KOPT-K1 (cell line): ENCODE measurements around the gene TRIB2.

Experiments
- H3K27ac ChIP-seq: fragments of 200-600 bp; sonication (generic); 2 replicates; pipeline ENCODE4 v1.5.1; 2016; ENCODE audit warnings: antibody characterized with exemption, mild to moderate bottlenecking, low read depth, low read length; ENCODE audit not compliant: poor library complexity, severe bottlenecking
- H3K36me3 ChIP-seq: fragments of 200-600 bp; sonication (generic); 2 replicates; pipeline ENCODE4 v1.5.1; 2017; ENCODE audit warnings: antibody characterized with exemption, mild to moderate bottlenecking, low read length, moderate library complexity; ENCODE audit not compliant: insufficient read depth
- H3K9me3 ChIP-seq: fragments of 200-600 bp; sonication (generic); 2 replicates; pipeline ENCODE4 v1.5.1; 2017; ENCODE audit warnings: antibody characterized with exemption, low read length, mild to moderate bottlenecking; ENCODE audit not compliant: insufficient read depth, poor library complexity, severe bottlenecking

TRIB2 gene

GRCh38 chr2:12737297-12737696 lies 20.6 kb downstream of the TRIB2 start:
- no peak overlapping the region for H3K27ac ChIP-seq
- no peaks in the 10 kb centered on the region for H3K9me3 ChIP-seq
- H3K36me3 ChIP-seq = peaks cover 100% of the 10 kb centered on the region

DNA sequence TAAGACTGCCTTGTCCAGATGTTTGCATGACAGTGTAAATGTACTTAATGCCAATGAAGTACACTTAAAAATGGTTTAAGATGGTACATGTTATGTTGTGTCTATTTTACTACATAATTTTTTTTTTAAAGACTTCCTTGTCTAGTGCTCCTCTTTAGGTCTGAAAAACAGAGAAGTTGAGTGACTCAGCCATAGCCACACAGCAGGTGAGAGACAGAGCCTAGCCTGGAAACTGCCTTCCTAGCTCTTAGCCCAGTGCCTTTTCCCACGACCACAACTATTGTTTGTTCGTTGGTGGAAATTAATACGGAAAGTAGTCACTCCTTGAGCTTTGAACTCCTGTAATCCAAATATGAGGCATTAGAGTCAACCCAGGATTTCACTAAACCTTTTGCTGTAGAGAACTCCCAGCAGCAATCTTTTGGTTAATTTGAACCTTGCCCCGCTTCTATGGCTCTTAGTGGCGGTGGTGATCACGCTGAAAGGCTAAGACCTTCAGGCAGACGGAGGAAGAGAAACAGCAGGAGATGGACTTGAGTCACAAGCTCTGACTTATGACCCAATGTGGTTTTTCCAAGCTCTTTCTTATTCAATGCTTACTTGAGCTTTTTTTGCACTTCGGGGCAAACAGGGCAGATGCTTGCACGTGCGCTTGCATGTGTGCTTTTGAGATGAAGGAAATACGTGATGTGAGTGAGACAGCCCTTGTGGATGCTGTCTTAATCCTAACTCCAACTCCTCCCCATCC lies 21.2 kb downstream of the TRIB2 start:
- Histone ChIP-seq H3K27ac (no peak overlapping the region), H3K9me3 (no peaks in the 10 kb centered on the region), H3K36me3 (peaks cover 100% of the 10 kb centered on the region)

GRCh38 chr2:12739721-12740254 lies 23.1 kb downstream of the TRIB2 start:
- no peak overlapping the region for H3K27ac ChIP-seq
- H3K36me3 ChIP-seq = peaks cover 90% of the 10 kb centered on the region
- H3K9me3 ChIP-seq = no peaks in the 10 kb centered on the region

GRCh38 chr2:12741380-12741779 lies 24.6 kb downstream of the TRIB2 start:
- Histone ChIP-seq H3K27ac (no peak overlapping the region), H3K9me3 (no peaks in the 10 kb centered on the region), H3K36me3 (peaks cover 74% of the 10 kb centered on the region)

DNA sequence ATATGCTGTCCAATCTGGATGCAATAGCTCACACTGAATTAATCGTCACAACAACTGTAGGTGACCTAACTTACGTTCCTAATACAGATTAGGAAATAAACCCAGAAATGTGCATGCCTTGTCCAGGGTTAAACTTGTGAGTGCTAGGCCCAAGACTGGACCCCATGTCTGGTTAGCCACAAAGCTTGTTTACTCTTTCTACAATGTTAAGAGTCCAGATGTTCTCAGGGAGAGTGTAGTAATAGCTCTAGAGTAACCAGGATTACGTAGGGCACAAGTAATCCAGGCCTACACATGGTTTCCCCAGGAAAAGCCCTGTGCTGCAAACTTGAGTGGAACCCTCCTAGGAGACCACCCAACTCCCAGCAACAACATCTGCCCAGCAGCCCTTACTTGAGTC lies 26.2 kb downstream of the TRIB2 start:
- H3K36me3 ChIP-seq = peaks cover 59% of the 10 kb centered on the region
- H3K9me3 ChIP-seq = no peaks in the 10 kb centered on the region

DNA sequence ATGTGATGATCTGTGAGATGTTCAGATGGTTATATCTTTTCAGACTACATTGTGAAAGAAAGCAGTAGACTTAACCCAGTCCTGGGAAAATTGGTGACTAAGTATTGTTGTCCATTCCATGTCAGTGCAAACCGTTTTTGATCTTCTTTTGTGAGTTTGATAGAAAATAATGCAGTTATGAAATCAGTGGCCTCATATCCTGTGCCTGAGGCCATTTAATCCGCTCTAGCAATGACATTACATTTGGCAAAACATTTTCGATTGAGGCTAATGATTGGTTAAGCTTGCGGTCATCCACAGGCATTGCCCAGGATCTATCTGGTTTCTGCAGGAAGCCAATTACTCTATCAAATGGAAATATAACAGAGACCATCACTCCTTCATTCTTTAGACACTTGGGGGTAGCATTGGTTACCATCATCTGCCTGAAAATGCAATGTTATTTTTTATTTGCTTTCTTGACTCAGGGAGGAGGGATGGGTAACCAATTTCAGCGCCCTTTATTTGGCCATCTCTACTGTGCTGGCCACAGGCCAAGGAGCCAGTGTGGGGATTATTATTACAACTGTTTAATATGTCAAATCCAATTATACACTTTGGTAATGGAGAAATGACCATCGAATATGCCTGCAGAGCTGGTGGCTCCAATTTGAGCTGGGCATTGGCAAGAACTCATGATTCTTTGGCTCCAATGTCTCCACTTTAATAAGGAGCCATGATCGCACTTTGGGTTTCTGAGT lies 33.6 kb downstream of the TRIB2 start:
- Histone ChIP-seq H3K27ac (no peak overlapping the region), H3K36me3 (no peaks in the 10 kb centered on the region), H3K9me3 (no peaks in the 10 kb centered on the region)

More for the DNA sequence above, 26.2 kb downstream of the TRIB2 start:
- H3K27ac ChIP-seq = no peak overlapping the region

DNA sequence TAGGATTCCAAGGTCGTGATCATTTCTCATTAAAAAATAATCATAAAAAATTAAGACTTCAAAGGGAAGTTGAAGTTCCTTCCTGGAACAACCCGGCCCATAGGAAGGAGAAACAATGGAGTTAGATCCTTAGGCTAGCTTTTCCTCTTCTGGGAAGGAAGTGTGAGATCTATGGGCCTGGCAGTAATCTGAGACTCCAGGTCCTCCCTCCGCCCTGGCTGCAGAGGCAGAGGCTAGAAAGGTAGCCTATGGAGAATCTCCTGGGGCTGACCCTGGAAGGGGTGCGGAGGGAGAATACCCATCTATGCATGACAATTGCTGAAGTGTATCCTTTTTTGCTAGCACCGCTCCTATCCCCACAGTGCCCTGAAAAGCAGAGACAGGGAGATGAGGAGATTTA lies 37.9 kb downstream of the TRIB2 start:
- Histone ChIP-seq H3K27ac (no peak overlapping the region), H3K36me3 (no peaks in the 10 kb centered on the region), H3K9me3 (no peaks in the 10 kb centered on the region)

DNA sequence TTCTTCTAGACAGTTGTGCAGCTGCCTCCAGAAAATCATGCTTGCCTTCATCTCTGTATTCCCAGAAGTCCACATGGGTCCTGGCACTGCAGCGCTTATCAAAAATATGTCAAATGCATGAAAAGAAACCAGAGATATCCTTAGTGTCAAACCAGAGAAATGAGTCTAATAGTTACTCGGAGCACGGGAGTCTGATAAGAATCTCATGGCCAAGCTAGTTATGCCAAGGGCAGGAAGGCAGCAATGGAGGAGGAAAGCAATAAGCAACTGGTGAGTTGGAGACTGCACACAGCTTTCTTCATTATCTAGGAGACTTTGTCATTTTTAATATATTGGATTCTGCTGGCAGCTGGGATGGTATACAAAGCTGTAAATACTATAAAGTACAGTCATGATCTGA lies 38.6 kb downstream of the TRIB2 start:
- no peak overlapping the region for H3K27ac ChIP-seq
- no peaks in the 10 kb centered on the region for H3K36me3 ChIP-seq
- no peaks in the 10 kb centered on the region for H3K9me3 ChIP-seq

DNA sequence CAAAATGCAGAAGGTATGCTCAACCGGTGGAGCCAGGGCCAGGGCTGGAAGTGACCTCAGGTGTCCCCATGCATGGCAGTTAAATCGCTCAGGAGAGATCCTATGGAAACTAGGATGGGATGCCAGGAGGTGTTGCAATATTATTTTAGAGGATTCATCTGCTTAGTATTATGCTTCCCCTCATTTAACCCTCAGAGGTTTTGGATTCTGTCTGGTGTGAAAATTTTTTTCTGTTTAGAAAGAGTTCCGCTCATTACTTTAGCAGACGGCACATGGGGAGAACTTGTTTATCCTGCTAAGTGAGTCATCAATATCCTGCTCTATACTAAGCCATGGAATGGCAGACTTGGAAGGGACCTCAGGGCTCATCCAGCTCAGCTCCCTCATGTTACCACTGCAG lies 42.5 kb downstream of the TRIB2 start:
- Histone ChIP-seq H3K36me3 (no peaks in the 10 kb centered on the region), H3K27ac (no peak overlapping the region), H3K9me3 (peaks cover 3% of the 10 kb centered on the region)

GRCh38 chr2:12761104-12761503 lies 44.4 kb downstream of the TRIB2 start:
- H3K27ac ChIP-seq = no peak overlapping the region
- H3K36me3 ChIP-seq = no peaks in the 10 kb centered on the region
- H3K9me3 ChIP-seq = peaks cover 6% of the 10 kb centered on the region

DNA sequence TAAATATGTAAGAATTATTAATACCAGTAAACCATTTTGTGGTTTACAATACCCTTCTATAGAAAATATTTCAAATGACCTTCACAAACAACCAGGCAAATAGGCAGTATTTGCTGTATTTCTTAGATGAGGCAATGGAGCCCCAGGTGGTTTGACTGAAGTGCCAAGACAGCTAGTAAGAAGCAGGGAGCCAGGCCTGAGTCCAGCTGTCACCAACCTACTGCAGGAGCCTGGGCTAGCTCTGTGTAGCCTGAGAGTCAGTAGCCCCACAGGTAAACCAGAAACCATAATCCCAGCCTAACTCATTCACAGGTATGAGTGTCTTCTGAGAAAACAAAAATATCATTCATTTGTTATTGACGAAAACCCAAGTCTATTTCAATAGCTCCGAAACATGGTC lies 45.6 kb downstream of the TRIB2 start:
- Histone ChIP-seq H3K36me3 (no peaks in the 10 kb centered on the region), H3K27ac (no peak overlapping the region)

DNA sequence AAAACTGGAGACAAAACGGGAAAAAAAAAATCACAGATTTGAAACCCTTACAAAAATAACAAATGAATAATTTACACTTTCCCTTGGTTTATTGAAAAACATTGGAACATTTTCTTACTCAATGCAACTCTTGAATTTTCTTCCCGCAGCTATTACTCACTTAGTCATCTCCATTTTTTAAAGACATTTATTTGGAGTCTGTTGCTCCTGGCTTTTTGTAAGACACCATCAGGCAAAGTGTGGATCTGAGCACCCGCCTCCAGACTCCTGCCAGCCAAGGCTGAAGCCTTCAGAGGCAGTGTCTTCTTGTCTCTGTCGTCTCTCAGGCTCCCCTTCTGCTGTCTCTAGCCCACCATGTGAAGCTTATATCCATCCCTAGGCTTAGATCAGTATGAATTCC lies 46.2 kb downstream of the TRIB2 start:
- no peak overlapping the region for H3K27ac ChIP-seq
- H3K36me3 ChIP-seq = no peaks in the 10 kb centered on the region
- peaks cover 6% of the 10 kb centered on the region for H3K9me3 ChIP-seq

More for the DNA sequence above, 45.6 kb downstream of the TRIB2 start:
- peaks cover 6% of the 10 kb centered on the region for H3K9me3 ChIP-seq

GRCh38 chr2:12763486-12763885 lies 46.8 kb downstream of the TRIB2 start:
- Histone ChIP-seq H3K27ac (no peak overlapping the region), H3K36me3 (no peaks in the 10 kb centered on the region), H3K9me3 (peaks cover 6% of the 10 kb centered on the region)

- Histone ChIP-seq H3K9me3 (peaks cover 6% of the 10 kb centered on the region), H3K36me3 (no peaks in the 10 kb centered on the region), H3K27ac (no peak overlapping the region)
Observed at GRCh38 chr2:12764075-12764730, 47.5 kb downstream of the TRIB2 start.
